ENCODE measurements around the gene NDRG3.

NDRG3 gene

GRCh38 chr20:36732456-36732855, 13.4 kb downstream of the NDRG3 start:
- TF ChIP-seq, protein P1, sequence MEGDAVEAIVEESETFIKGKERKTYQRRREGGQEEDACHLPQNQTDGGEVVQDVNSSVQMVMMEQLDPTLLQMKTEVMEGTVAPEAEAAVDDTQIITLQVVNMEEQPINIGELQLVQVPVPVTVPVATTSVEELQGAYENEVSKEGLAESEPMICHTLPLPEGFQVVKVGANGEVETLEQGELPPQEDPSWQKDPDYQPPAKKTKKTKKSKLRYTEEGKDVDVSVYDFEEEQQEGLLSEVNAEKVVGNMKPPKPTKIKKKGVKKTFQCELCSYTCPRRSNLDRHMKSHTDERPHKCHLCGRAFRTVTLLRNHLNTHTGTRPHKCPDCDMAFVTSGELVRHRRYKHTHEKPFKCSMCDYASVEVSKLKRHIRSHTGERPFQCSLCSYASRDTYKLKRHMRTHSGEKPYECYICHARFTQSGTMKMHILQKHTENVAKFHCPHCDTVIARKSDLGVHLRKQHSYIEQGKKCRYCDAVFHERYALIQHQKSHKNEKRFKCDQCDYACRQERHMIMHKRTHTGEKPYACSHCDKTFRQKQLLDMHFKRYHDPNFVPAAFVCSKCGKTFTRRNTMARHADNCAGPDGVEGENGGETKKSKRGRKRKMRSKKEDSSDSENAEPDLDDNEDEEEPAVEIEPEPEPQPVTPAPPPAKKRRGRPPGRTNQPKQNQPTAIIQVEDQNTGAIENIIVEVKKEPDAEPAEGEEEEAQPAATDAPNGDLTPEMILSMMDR (IDR thresholded peaks at IDR 0.05; ENCODE audit: borderline replicate concordance, insufficient read depth, low read depth, low read length), result no peak
- no peak overlapping the region for H3K4me3 ChIP-seq (ENCODE audit: low read depth, low read length)

GRCh38 chr20:36728986-36729385, 16.9 kb downstream of the NDRG3 start:
- no peak overlapping the region for H3K4me3 ChIP-seq (ENCODE audit: low read depth, low read length)
- TF ChIP-seq, protein P1 (IDR thresholded peaks at IDR 0.05; ENCODE audit: borderline replicate concordance, insufficient read depth, low read depth, low read length), result 0 out of 2 replicates have a peak, but pooled peaks have one; percentile 16

DNA sequence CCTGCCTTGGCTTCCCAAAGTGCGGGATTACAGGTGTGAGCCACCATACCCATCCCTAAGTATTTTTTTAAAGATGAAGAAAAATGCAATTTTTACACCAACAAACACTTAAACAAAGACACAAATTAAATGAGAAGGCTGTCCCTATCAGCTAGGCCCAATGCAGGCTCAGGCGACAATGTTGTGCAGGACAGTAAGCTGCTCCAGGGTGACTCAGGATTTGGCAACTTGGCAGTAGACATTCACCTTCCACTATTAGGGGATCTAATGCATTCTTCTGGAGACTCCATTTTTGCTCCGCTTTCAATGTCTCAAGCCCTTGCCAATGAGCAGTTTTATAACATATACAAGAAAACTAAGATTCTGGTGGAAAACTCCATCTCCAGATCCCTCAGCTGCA, 19.7 kb downstream of the NDRG3 start:
- TF ChIP-seq, protein P1 (IDR thresholded peaks at IDR 0.05; ENCODE audit: borderline replicate concordance, insufficient read depth, low read depth, low read length), result no peak
- H3K4me3 ChIP-seq (ENCODE audit: low read depth, low read length), result no peak overlapping the region

GRCh38 chr20:36720510-36720909, 25.4 kb downstream of the NDRG3 start:
- TF ChIP-seq, protein P1 (IDR thresholded peaks at IDR 0.05; ENCODE audit: borderline replicate concordance, insufficient read depth, low read depth, low read length), result no peak

GRCh38 chr20:36717657-36718056, 28.2 kb downstream of the NDRG3 start:
- TF ChIP-seq, protein P1 (IDR thresholded peaks at IDR 0.05; ENCODE audit: borderline replicate concordance, insufficient read depth, low read depth, low read length), result peak; percentile 24; the same call in 1 of the 2 replicates

More at GRCh38 chr20:36720510-36720909, 25.4 kb downstream of the NDRG3 start:
- H3K4me3 ChIP-seq (ENCODE audit: low read depth, low read length), result no peak overlapping the region

GRCh38 chr20:36717021-36717420, 28.9 kb downstream of the NDRG3 start:
- no peak overlapping the region for H3K4me3 ChIP-seq (ENCODE audit: low read depth, low read length)
- TF ChIP-seq, protein P1 (IDR thresholded peaks at IDR 0.05; ENCODE audit: borderline replicate concordance, insufficient read depth, low read depth, low read length), result no peak

More at GRCh38 chr20:36717657-36718056, 28.2 kb downstream of the NDRG3 start:
- H3K4me3 ChIP-seq (ENCODE audit: low read depth, low read length), result no peak overlapping the region

DNA sequence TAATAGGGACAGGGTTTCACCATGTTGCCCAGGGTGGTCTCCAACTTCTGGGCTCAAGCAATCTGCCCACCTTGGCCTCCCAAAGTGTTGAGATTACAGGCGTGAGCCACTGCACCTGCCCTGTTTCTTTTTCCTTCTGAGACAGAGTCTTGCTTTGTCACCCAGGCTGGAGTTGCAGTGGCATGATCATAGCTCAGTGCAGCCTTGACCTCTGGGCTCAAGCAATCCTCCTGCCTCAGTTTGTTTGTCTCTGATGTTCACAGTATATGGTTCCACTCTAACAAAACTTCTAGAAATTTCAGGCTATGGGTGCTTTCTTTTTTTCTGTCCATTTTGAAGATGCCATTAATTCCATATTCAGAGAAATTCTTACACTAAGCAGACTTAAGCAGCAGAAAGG, 33.1 kb downstream of the NDRG3 start:
- TF ChIP-seq, protein P1 (IDR thresholded peaks at IDR 0.05; ENCODE audit: borderline replicate concordance, insufficient read depth, low read depth, low read length), result no peak
- H3K4me3 ChIP-seq (ENCODE audit: low read depth, low read length), result no peak overlapping the region

All from GM12875 (cell line).